HepG2 (cell line): ENCODE data around the gene COMMD2. TPM values are rescaled to one million over a fixed set of nuclear protein-coding genes. Genes with fewer than 3 reads are reported as not detected.

ENCODE experiments used
- ATRX ChIP-seq: sonication (generic); formaldehyde crosslinking; IDR thresholded peaks from 2 replicates; pipeline ENCODE4 v1.4.0; 2020; ENCODE audit warnings: missing genetic modification reagents, borderline replicate concordance
- EZH2 ChIP-seq: conservative IDR thresholded peaks from 2 replicates; pipeline ENCODE4 v1.6.1; 2012; ENCODE audit warnings: mild to moderate bottlenecking, low read depth, low read length, moderate library complexity
- FOXP4 ChIP-seq: sonication (generic); formaldehyde crosslinking; IDR thresholded peaks from 2 replicates; pipeline ENCODE4 v1.4.0; 2020; ENCODE audit warnings: missing genetic modification reagents
- HDAC1 ChIP-seq: sonication (generic); formaldehyde crosslinking; IDR thresholded peaks from 2 replicates; pipeline ENCODE4 v1.5.1; 2020; ENCODE audit warnings: mild to moderate bottlenecking, missing genetic modification reagents
- HNRNPUL1 ChIP-seq: fragments of 200-400 bp; formaldehyde crosslinking; IDR thresholded peaks from 2 replicates; pipeline ENCODE4 v1.6.1; 2017; ENCODE audit warnings: low read depth, mild to moderate bottlenecking, low read length, moderate library complexity
- KDM5B ChIP-seq: sonication (generic); formaldehyde crosslinking; IDR thresholded peaks from 2 replicates; pipeline ENCODE4 v1.4.0; 2020; ENCODE audit warnings: missing genetic modification reagents, mild to moderate bottlenecking, borderline replicate concordance
- PITX1 ChIP-seq: sonication (generic); formaldehyde crosslinking; IDR thresholded peaks from 2 replicates; pipeline ENCODE4 v1.5.1; 2020; ENCODE audit warnings: mild to moderate bottlenecking, missing genetic modification reagents
- RAD21 ChIP-seq: fragments of 450-650 bp; formaldehyde crosslinking; IDR thresholded peaks from 2 replicates; pipeline ENCODE4 v1.5.0; 2020; ENCODE audit warnings: mild to moderate bottlenecking
- ZBTB21 ChIP-seq: sonication (generic); formaldehyde crosslinking; IDR thresholded peaks from 2 replicates; pipeline ENCODE4 v1.4.0; 2020; ENCODE audit warnings: missing genetic modification reagents
- ZBTB38 ChIP-seq: sonication (generic); formaldehyde crosslinking; IDR thresholded peaks from 2 replicates; pipeline ENCODE4 v1.5.1; 2020; ENCODE audit warnings: mild to moderate bottlenecking, missing genetic modification reagents
- ZNF407 ChIP-seq: sonication (generic); formaldehyde crosslinking; IDR thresholded peaks from one replicate; pipeline ENCODE4 v1.5.1; 2020; ENCODE audit warnings: mild to moderate bottlenecking, missing genetic modification reagents; ENCODE audit errors: not compliant biosample characterization
- ZNF431 ChIP-seq: sonication (generic); formaldehyde crosslinking; IDR thresholded peaks from 2 replicates; pipeline ENCODE4 v1.9.0; 2022; ENCODE audit warnings: missing genetic modification reagents, low read depth, mild to moderate bottlenecking, borderline replicate concordance
- ZNF513 ChIP-seq: sonication (generic); formaldehyde crosslinking; conservative IDR thresholded peaks from 2 replicates; pipeline ENCODE4 v1.5.0; 2020; ENCODE audit warnings: missing genetic modification reagents
- ZNF589 ChIP-seq: sonication (generic); formaldehyde crosslinking; conservative IDR thresholded peaks from 2 replicates; pipeline ENCODE4 v1.8.0; 2022; ENCODE audit warnings: mild to moderate bottlenecking, moderate library complexity, missing genetic modification reagents
- ZNF709 ChIP-seq: sonication (generic); formaldehyde crosslinking; IDR thresholded peaks from 2 replicates; pipeline ENCODE4 v1.5.0; 2020; ENCODE audit warnings: mild to moderate bottlenecking, missing genetic modification reagents
- ZNF747 ChIP-seq: sonication (generic); formaldehyde crosslinking; IDR thresholded peaks from 2 replicates; pipeline ENCODE4 v1.8.1; 2023; ENCODE audit warnings: missing genetic modification reagents, mild to moderate bottlenecking, borderline replicate concordance
- polyA plus RNA-seq, 8 experiments: library from polyadenylated mRNA; depleted of rRNA in 3 of 8; stranded (reverse) in 7 of 8; unstranded in 1 of 8; fragments of >200 nt; fragmentation: Illumina TruSeq in 4 of 8; extraction: Trizol in 4 of 8; gene quantifications; 2 replicates each; pipeline versions ENCODE4 v1.2.1 to v1.2.3, GENCODE V29; 2011 to 2016; ENCODE audit warnings: low read depth in 4 of 8, missing spikeins in 1 of 8, mixed read lengths in 1 of 8; ENCODE audit not compliant: insufficient read depth in 1 of 8
- total RNA-seq, 5 experiments: library from RNA; depleted of rRNA; stranded (reverse); fragments of >200 nt; fragmentation: Illumina TruSeq; extraction: Trizol; gene quantifications; 2 replicates each; pipeline ENCODE4 v1.2.3, GENCODE V29; 2016; ENCODE audit warnings: low read depth in 1 of 5

Gene COMMD2
- total and polyA plus RNA-seq, 2 of the 13 experiments (the other 11 are each of a cell fraction or from before 2014, with no cell fraction given), result 33.0 to 57.6 TPM

GRCh38 chr3:149752051-149752787 lies at the start of gene COMMD2 (continued):
- peak; percentile 72; the same call in 1 of the 2 replicates for TF ChIP-seq ZNF431 (CRISPR knock-in tag)
- TF ChIP-seq ZNF589, result peak; percentile 93
- TF ChIP-seq ZNF747 (CRISPR knock-in tag), result peak; percentile 86; the same call in 1 of the 2 replicates
- peak; percentile 87; the same call in 1 of the 2 replicates for TF ChIP-seq KDM5B
- peak; percentile 73 for TF ChIP-seq ZBTB21 (CRISPR knock-in tag)
- TF ChIP-seq ATRX (CRISPR knock-in tag), result no peak
- peak; percentile 76 for TF ChIP-seq PITX1 (CRISPR knock-in tag)
- TF ChIP-seq ZNF513 (CRISPR knock-in tag), result no peak
- peak; percentile 23; the same call in 1 of the 2 replicates for TF ChIP-seq ZBTB38 (CRISPR knock-in tag)
- no peak; the same call in 1 of the 2 replicates for TF ChIP-seq RAD21 (CRISPR knock-in tag)
- TF ChIP-seq HDAC1, result peak; percentile 96
- peak; percentile 69 for TF ChIP-seq ZNF407 (CRISPR knock-in tag)
- no peak for TF ChIP-seq EZH2
- TF ChIP-seq FOXP4, result peak; percentile 67; the same call in 1 of the 2 replicates
- TF ChIP-seq ZNF709 (CRISPR knock-in tag), result no peak; the same call in 1 of the 2 replicates
- TF ChIP-seq HNRNPUL1, result no peak
